ENCODE measurements around the gene SEC14L5.

- TF ChIP-seq CTCF (IDR thresholded peaks at IDR 0.05), result no peak
- TF ChIP-seq POLR2A (IDR thresholded peaks at IDR 0.05), result no peak
- TF ChIP-seq EP300 (IDR thresholded peaks at IDR 0.05), result no peak
Observed at GRCh38 chr16:4970010-4970409, 11.9 kb downstream of the SEC14L5 start.

All from ovary (tissue), 3 donors.